Head of caudate nucleus (tissue), 42 donors: Measurements from ENCODE around the gene CLSTN2.

Experiments
- DNase-seq, 42 donors: peaks; one replicate each; pipeline versions ENCODE4 v3.0.0 to v3.0.0-alpha.2; 2020 to 2021; ENCODE audit warnings: mixed read lengths in 7 of 42
- intact Hi-C: fragments of 100-400 bp; cut with DNase I; formaldehyde crosslinking; loops from one replicate; pipeline ENCODE4 v1.15.0; 2022

Gene CLSTN2

DNA sequence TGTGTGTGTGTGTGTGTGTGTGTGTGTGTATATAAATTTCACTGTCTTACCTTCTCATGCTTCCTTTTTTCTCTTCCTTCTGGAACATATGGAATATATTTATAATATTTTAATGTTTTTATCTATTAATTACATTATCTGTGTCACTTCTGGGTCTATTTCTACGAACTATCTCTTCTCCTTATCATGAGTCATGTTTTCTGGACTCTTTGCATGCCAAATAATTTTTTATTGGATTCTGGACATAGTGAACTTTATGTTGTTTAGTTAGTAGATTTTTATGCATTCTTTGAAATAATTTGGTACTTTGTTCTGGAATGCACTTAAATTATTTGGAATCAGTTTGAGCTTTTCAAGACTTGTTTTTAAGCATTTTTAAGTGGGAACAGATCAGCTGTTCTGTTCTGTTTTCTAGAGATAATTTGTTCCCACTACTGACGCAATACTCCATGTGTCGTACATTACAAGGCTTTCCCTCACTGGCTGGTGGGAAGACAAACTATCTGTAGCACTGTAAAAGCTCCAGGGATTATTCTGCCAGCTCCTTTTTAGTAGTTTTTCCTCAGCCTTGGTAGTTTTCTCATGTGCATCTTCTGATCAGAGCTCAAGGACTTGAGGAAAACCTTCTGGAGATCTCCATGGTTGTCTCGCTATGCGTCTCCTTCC lies 302.0 kb downstream of the CLSTN2 start:
- DNase-seq, result no peak
- intact Hi-C loops, result no loop called here

- DNase-seq, result no peak
- intact Hi-C loops, result no loop called here
Observed at GRCh38 chr3:140238646-140239314, 303.8 kb downstream of the CLSTN2 start.

DNA sequence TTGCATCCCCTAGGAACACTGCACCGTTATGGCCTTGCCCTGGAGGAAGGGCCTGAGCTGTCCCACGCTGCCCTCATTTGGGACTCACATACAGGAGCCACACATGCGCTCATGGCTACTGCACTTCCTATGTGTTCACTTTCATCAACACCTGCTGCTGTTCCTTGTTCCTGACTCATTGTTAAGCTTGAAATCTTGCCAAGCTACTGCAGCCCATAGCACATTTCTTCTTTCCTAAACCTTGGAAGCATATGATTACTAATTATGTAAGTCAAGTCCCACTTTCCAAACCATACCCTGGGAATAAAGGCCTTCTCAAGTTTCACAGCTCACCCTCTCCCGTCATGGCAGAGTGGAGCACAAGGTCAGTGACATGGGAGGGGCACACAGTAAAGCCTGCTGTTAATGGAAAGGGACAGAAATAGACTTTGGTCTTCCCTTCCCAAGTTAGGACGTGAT lies 307.9 kb downstream of the CLSTN2 start:
- no peak for DNase-seq
- intact Hi-C loops, result no loop called here

DNA sequence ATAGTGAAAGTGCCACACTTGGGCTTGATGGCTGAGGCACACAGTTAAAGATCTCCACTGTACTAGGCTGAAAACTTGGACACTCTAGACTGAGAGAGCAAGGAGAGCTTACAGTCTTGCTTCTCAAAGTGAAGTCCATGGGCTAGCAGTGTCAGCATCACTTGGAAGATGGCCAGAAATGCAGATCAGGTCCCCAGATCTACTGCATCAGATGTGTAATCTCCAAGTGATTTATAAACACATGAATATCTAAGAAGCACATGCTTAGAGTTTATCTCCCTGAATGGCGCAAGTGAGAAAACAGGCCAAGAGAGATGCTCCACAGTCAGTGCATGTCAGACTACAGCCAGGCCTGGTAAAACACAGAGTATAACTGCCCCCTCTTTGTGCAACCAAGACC lies 308.6 kb downstream of the CLSTN2 start:
- intact Hi-C loops, result no loop called here

GRCh38 chr3:140244893-140245292 lies 309.9 kb downstream of the CLSTN2 start:
- intact Hi-C loops, result no loop called here
- DNase-seq, result no peak

More for the DNA sequence above, 308.6 kb downstream of the CLSTN2 start:
- DNase-seq, result no peak

GRCh38 chr3:140246578-140246977 lies 311.6 kb downstream of the CLSTN2 start:
- no peak for DNase-seq
- intact Hi-C loops, result no loop called here

GRCh38 chr3:140247775-140248174 lies 312.8 kb downstream of the CLSTN2 start:
- no peak for DNase-seq
- intact Hi-C loops, result no loop called here

- intact Hi-C loops, result no loop called here
- DNase-seq, result peak in 4 of 42 donors; percentile 7 to 40 (median 24)
Observed at GRCh38 chr3:140249188-140249587, 314.2 kb downstream of the CLSTN2 start.

DNA sequence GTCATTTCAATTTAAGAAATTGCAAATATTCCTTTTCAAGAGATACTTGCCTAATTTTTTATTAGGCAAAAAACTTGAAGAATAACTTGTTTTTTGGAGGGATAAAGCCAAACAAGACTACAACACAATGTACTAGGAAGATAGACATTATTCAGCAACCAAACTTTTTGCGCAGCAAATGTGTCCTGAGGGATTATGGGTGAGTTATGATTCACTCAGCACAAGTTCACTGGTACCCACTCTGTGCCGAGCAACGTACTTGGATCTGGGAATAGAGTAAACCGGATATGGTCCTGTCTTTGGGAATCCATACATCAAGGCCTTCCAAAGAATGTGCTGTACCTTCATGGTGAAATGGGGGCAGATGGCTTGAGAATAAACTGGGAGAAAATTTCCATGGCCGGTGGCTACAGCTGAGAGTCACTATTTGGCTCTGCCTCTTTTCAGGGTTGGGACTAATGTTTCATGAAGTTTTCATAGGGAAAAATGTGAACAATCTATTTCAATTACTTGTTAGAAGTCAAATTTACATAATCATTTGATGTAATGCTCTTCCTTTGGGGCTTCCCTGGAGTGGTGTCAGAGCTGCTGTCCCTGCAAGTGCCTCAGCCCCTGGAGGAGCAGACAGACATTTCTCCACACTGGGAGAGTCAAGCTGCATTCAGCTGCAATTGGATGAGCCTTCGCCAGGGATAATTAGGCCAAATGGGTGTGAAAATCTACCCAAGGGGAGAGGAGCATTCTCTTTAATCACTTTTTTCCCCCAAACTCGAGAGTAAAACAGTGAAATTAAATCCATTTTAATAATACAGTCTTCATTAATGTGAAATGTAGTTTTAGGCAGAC lies 315.2 kb downstream of the CLSTN2 start:
- intact Hi-C loops, result no loop called here
- no peak for DNase-seq

GRCh38 chr3:140250945-140251344 lies 316.0 kb downstream of the CLSTN2 start:
- intact Hi-C loops, result no loop called here
- DNase-seq, result no peak

DNA sequence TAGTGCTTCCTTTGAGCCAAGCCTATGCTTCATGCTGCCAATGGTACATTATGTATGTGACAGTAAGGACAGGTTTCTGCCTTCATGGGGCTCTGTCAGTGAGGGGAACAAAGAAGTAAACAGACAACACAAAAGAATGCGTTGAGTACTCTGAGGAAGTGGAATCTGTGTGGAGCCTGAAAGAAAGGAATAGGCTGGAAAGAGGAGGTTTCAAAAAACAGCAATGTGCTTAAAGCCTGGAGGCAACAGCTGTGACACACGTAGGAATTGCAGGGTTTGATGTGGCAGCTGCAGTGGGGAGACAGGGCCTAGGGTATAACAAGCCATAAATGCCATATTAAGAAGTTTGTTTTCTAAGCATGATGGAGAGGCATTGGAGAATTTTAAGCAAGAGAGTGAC lies 316.7 kb downstream of the CLSTN2 start:
- DNase-seq, result no peak
- intact Hi-C loops, result no loop called here

DNA sequence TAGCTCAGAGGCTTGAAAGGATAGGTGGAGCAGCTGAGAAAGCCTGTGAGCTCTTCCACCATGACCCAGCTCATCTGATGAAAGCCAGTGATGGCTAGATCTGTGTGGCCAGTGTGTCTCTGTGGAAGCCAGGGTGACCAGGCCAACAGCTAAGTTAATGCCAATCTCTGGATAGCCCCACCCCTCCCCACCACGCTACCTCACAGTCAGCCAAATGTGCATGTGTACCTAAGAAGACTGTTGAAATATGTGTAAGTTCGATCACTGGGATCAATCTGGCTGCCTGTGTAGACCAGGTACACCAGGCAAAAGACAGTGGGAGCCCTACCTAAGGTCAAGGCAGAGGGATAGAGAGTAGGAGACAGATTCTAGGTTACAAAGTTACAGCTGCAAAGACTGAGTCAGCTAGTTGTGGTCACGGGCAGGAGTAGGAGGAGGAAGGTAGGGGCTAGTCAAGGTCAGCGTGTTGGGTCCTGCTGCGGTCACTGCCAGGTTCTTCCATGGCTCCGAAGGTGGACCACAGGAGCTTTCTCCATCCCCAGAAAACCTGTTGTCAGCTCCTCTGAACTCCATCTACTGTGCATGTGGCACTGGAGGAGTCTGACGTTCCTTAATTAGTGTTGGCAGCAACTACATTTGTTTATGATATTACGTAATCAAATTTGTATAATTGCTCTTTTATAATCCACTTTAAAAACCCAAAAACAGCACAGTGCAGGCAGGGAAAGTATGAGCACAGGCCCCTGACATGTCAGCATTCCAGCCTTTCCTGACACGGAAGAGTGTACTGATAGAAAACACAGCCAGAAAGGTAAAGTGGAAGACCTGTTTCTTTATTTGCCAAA lies 318.0 kb downstream of the CLSTN2 start:
- intact Hi-C loops, result no loop called here
- no peak for DNase-seq

GRCh38 chr3:140258222-140258724 lies 323.3 kb downstream of the CLSTN2 start:
- no peak for DNase-seq
- intact Hi-C loops, result no loop called here

DNA sequence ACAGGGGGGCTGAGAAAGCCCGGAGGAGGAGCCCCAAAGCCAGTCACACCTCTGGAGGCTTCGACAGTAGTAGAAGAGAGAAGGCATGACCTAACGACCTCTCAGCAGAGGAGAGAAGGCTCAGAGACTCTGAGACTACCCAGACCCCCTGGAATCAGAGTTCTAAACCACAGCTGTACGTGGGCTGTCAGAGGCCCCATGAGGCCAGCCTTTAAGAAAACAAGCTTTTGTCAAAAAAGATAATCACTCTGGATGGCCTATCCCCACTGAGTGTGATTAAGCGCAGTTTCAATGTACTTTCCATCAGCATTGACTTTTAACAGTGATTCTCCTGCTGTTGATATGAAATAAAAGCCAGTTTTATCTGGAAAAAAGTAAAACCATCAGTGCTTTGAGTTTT lies 330.3 kb downstream of the CLSTN2 start:
- intact Hi-C loops, result no loop called here
- no peak for DNase-seq

DNA sequence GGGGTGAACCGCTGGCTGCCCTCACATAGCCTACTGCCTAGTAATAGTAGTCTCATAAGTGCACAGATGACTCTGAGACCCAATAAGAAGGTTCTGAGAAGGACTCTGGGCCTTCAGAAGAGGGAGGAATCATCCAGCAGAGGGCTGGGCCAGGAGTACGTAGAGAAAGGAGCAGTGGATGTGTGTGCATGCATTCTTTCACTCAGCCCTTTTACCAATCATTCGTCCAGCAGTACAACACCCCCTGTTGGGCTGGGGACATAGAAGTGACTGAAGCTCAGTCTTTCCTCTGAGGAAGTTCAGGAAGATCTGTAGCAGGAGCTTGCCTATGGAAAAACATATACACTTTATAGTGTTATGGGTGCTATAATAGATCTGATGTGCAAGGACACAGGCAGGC lies 333.1 kb downstream of the CLSTN2 start:
- intact Hi-C loops, result no loop called here
- DNase-seq, result no peak

- intact Hi-C loops, result no loop called here
Observed at GRCh38 chr3:140268610-140269009, 333.6 kb downstream of the CLSTN2 start.

DNA sequence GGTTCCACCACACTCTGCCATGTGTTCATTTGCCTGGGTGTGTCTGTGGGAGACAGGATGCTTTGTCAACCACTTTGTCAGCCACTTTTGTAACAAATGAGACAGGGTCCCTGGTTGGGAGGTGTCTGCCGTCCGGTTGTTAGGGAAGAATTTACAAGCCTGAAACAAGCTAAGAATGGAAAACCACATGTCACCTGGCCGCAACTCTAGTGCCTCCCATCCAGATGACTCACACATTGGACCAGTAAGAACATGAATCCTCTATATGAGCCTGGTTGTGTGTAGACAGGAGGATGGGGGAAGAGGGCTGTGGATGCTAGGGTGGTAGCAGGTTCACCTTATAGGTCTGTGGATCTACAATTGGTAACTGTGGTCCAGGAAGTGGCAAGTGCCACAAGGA lies 335.3 kb downstream of the CLSTN2 start:
- intact Hi-C loops, result no loop called here
- DNase-seq, result no peak

More at GRCh38 chr3:140268610-140269009, 333.6 kb downstream of the CLSTN2 start:
- no peak for DNase-seq

DNA sequence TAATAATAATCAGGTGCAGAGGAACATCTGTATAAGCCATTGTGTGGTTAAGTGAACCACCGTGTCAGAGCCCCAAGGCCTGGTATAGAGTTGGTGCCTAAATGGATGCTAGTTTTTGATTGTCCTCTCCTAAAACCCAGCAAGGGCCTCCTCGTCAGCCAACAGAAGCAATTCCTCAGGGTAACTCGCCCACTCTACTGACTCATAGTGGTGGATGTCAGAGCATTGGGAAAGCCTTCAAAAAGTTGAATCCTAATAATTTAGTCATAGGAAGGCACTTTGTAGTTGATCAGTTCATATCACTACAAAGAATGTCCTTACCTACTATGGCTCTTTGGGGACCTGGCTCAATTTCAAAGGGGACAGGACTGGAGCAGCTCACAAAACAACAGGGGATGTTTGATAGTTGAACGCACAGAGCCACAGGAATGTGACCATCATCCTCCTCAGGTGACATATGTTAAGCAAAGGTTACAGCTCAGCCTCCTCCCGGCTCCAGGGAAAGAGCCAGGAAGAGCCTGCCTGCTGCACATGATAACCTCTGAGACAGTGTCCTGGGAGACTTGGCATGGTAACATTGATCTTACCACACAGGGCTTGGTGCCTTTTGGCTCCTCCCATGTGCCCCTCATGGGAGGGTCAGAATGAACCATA lies 338.7 kb downstream of the CLSTN2 start:
- DNase-seq, result no peak
- intact Hi-C loops, result no loop called here
